DMS 273 (cell line): ENCODE measurements around the gene ZNF333.
"Not testable (repeated sequence)": the region's sequence is repeated elsewhere in the genome, so short reads cannot be mapped to it uniquely, and the experiment has no call there.

Experiments used
- DNase-seq: peaks from one replicate; lab custom pipeline; 2025; ENCODE audit not compliant: unreplicated experiment; lab: John Stamatoyannopoulos, UW

Gene ZNF333

DNA sequence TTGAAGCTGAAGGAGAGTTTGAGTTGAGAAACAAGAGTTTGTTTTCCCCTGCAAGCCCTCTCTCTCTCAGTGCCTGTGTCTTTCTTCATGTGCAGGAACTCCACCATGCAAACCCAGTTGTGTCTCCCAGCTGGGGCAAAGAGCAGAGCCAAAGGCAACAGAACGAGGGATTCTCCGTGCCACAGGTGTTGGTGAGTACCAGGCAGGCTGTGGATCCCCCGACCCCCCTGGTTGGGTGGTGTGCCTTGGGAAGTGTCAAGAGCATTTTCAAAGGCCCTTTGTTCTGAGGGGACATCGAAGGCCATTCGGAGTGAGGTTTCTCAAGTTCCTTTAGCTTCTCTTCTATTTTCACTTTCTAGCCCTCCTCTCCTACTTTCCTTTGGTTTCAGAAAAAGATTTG lies 5.6 kb downstream of the ZNF333 start:
- no peak for DNase-seq

DNA sequence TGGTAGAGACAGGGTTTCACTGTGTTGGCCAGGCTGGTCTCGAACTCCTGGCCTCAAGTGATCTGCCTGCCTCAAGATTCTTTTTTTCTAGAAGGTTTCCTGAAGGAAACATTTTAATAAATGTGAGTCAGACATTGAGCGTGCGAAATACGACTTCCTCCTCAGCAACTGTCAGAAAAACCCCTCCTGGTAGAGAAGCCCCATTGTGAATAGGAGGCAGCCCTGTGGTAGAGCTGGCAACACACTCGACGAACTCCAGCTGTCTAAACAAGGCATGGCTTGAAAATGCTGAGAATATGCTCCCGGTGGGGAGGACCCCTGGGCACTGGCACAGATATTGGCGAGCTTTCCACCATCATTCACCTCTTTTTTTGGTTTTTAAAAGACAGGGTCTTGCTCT lies 9.8 kb downstream of the ZNF333 start:
- no peak for DNase-seq

DNA sequence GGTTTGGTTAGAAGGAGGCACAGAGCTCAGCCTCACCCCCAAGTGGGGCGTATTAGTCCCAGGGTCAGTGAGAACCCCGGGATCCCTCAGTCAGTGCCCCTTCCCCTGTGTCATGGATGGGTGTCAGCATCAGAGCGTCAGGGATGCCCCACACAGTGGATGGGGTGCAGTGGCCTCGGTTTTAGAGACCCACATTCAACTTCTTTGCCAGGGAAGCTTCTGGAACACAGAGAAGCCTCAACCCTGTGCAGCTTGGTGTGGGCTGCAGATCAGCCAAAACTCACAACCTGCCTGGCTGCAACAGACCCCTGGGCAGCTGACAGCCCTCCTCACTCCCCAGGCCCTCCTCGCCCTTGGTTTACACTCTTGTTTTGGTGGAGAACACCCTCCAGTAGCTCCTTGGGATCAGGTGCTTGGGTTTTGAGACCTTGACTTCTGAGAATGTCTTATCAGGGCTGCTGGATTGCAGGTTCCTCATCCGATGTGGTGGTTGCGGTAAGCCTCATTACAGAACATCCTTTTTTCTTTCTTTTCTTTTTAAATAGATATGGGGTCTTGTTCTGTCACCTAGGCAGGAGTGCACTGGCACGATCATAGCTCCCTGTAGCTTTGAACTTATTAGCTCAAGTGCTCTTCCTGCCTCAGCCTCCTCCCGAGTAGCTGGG lies 11.0 kb downstream of the ZNF333 start:
- DNase-seq: no peak

DNA sequence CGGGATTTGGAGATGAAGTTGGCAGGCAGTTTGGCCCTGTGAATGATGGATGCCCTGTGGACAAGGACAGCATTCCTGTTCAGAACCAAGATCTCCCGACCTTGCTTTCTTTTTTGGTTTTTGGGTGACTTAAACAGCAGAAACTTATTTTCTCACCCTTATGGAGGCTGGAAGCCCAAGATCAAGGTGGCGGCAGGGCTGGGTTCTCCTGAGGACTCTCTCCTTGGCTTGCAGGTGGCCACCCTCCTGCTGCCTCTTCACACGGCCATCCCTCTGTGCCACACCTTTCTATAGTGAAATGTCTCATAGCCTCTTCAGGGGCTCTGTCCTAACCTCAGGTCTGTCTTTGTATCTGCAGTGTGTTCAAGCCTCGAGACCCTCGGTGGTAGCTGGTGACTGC lies 14.0 kb downstream of the ZNF333 start:
- no peak for DNase-seq

DNA sequence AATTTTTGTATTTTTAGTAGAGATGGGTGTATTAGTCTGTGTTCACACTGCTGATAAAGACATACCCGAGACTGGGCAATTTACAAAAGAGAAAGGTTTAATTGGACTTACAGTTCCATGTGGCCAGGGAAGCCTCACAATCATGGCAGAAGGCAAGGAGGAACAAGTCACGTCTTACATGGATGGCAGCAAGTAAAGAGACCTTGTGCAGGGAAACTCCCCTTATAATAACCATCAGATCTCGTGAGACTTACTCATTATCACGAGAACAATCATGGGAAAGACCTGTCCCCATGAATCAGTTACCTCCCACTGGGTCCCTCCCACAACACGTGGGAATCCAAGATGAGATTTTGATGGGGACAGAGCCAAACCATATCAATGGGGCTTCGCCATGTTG lies 14.6 kb downstream of the ZNF333 start:
- no peak for DNase-seq

DNA sequence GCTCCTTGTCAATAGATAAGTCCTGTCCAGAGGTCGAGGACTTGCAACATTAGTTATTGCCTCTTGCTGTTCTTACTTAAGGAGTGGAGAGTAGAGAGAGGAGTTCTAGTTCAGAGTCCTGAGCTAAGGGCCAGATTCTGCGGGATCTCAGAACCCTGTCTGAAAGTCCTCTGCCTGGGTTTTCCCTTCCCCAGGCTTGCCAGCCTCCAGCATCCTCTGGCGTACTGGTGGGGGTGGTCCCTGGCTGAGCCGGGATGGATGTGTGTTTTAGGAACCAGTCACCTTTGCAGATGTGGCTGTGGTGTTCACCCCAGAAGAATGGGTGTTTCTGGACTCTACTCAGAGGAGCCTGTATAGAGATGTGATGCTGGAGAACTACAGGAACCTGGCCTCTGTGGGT lies 26.0 kb downstream of the ZNF333 start:
- no peak for DNase-seq

DNA sequence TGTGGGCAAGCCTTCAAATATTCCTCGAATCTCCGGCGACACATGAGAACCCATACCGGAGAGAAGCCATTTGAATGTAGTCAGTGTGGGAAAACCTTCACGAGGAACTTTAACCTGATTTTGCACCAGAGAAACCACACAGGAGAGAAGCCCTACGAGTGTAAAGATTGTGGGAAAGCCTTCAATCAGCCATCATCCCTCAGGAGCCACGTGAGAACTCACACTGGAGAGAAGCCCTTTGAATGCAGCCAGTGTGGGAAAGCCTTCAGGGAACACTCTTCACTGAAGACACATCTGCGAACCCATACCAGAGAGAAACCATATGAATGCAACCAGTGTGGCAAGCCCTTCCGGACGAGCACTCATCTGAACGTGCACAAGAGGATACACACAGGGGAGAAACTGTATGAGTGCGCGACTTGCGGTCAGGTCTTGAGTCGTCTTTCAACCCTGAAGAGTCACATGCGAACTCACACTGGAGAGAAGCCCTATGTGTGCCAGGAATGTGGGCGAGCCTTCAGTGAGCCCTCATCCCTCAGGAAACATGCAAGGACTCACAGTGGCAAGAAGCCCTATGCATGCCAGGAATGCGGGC lies 28.8 kb downstream of the ZNF333 start:
- no peak for DNase-seq

DNA sequence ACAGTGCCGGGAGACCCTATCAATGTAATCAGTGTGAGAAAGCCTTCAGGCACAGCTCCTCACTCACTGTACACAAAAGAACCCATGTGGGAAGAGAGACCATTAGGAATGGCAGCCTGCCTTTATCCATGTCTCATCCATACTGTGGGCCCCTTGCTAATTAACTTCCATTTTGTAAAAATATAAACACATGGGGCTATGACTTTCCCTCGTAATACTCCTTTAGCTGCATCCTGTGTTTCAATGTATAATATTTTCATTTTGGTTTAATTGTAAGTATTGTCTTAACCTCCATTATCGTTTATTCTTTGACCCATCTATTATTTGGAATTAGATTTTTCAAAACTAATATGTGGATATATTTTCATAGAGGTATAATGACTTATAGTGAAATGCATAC lies 29.3 kb downstream of the ZNF333 start:
- no peak for DNase-seq

DNA sequence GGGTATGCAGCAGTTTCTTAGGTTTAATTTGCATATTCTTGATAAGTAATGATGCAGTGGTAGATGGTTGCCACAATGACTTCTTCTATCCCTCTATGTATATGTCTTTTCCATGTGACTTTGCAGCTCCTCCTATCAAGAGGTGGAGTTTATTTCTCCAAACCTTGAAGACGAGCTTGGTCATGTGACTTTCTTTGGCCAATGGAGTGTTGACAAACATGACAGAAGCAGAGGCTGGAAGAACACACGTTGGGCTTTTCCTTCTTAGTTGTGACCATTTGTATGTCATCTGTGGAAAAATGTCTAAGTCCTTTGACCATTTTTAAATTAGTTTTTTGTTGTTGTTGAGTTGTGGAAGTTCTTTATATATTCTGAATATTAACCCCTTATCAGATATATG lies 32.3 kb downstream of the ZNF333 start:
- DNase-seq: no peak

DNA sequence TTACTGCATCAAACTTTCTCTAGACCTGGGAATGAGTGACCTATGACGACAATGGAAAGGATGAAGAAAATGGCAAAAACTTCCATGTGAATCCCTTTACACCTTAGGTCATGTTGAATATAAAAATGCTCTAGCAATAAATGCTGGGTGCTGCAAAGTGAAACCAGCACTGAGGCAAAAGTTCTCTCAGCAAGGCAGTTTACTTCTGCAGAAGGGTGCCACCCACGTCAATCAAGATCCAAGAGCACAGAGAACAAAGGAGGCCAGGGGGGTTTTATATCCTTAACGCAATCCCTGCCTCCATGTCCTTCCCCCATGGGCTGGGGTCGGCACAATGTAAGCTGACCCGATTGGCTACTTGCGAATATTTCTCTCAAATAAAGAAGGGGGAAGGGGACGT lies 38.7 kb downstream of the ZNF333 start:
- DNase-seq: no peak

DNA sequence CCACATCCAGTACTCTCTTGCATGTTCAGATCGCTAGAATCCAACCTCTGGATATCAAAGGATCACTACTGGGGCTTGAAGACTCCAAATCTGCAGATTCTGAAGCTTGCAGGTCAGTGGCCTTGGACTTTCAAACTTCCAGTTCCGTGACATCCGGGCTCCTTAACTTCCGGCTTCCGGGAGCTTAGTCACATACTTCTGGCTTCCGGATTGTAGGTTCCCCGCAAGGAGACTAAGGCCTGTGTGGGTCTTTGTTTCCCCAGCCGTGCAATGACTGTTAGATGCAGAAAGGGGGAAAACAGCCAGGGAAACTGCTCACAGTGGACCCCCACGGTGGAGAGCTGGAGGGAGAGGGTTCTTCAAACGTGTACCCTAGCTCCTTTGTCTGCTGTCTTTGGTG lies 41.4 kb downstream of the ZNF333 start:
- DNase-seq: no peak

DNA sequence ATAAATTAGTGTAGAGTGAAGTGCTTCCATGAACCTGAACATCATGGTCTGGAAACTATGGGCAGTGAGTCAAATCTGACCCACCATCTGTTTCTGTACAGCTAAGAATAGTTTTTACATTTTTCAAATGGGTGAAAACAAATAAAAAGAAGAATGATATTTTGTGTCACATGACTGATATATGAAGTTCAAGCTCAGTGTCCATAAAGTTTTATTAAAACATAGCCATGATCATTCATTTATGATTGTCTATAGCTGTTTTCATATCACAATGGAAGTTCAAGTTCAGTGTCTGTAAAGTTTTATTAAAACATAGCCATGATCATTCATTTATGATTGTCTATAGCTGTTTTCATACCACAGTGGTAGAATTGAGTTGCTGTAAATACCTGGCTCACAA lies 42.7 kb downstream of the ZNF333 start:
- no peak for DNase-seq

DNA sequence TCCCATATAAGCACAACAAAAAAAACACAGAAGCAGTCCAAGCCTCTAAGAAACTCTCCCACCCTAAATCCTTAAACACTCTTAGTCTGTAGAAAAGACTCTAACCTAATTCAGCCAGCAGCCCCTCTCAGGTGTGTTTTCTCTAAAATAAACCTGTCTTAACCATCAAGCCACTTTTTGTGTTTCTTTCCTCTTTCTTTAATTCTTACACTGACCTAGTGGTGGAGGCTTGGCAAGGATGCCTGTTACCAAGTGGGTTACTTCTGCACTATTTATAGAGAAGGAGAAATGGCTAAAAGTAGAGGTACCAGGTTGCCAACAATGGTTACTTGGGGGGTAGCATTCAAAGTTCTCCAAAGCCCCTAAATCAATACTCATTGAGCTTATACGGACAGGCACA lies 43.7 kb downstream of the ZNF333 start:
- DNase-seq: no peak

DNA sequence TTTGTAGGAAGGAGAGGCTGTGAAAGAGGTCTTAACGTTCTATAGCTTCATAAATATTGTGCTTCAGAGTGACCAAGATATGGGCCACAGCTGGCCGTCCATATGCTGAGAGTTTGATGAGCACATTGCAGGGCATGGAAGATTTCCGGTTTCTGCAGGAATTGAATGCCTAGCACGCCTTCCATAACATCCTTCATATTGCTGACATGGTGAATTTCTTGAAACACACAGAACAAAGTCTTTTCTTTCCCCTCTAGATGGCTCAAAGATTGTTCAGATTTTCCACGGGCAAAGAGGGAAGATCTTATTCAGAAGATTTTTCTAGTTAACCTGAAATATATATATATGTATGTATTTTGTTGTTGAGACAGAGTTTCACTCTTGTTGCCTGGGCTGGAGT lies 46.1 kb downstream of the ZNF333 start:
- no peak for DNase-seq

DNA sequence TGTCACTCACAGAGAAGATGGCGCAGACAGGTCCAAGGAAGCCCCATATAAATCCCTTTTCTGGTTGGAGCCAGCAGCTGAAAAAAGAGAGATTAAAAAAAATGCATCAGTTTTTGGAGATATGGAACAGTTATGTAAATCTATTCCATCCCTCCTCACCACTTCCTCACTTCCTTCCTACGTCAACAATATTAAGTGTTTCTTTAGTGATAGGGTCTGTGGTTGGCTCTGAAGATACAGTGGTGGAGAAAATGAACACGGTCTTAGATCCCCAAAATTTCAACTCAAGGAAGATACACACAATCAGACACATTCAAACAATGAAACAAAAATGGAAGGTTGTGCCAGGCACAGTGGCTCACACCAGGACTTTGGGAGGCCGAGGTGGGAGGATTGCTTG lies 57.0 kb downstream of the ZNF333 start:
- no peak for DNase-seq

DNA sequence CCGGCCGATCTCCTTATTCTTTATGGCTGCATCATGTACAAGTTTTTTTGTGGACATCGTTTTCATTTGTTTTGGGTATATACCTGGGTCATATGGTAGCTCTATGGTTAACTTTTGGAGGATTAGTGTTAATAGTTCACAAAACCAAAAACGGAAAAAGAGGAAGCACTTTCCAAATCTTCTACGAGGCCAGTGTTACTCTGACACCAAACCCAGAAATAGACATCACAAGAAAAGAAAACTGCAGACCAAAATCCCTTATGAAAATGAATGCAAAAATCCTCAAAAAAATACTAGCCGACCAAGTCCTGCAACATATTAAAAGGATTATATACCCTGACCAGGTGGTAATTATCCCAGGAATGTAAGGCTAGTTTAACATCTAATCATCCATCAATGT lies 58.8 kb downstream of the ZNF333 start:
- DNase-seq: no peak

DNA sequence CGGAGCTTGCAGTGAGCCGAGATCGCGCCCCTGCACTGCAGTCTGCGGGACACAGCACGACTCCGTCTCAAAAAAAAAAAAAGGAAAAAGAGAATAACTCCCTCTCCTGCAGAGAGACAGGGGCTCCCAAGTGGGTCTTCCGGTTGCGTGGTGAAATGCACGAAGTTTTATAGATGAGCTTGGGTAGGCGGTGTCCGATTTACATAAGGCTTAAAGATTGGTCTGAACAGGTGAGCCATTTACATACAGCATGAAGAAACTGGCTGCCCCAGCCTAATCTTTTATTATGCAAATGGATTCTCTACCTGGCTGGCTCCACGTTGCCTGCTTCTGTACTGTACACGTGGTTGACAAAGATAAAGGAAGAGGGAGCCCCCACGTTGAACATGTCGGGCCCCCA lies 69.0 kb downstream of the ZNF333 start:
- no peak for DNase-seq

DNA sequence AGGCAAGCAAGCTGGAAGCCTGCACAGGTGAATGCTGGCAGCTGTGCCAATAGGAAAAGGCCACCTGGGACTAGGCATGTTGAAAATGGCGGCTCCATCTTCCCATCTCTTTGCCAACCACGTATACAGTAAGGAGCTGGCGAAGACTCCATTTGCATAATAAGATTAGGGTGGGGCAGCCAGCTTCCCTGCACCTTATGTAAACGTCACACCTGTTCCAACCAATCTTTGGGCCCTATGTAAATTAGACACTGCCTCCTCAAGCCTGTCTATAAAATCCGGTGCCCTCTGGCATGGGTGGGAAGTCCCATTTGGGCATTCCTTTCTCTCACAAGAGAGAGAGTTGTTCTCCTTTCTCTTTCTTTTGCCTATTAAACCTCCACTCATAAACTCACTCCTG lies 71.8 kb downstream of the ZNF333 start:
- DNase-seq: no peak

DNA sequence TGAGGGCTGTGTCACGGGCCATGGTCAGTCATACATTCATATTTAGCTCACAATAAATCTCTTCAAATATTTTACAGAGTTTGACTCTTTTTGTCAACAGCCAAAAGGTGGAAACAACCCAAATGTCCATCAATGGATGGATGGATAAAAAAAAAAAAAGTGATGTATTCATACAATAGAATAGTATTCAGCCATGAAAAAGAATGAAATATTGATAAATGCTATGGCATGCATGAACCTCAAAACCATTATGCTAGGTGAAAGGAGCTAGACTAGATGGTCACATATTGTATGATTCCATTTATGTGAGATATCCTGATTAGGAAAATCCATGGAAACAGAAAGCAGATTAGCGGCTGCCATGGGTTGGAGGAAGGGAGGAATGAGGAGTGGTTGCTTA lies 72.3 kb downstream of the ZNF333 start:
- no peak for DNase-seq

DNA sequence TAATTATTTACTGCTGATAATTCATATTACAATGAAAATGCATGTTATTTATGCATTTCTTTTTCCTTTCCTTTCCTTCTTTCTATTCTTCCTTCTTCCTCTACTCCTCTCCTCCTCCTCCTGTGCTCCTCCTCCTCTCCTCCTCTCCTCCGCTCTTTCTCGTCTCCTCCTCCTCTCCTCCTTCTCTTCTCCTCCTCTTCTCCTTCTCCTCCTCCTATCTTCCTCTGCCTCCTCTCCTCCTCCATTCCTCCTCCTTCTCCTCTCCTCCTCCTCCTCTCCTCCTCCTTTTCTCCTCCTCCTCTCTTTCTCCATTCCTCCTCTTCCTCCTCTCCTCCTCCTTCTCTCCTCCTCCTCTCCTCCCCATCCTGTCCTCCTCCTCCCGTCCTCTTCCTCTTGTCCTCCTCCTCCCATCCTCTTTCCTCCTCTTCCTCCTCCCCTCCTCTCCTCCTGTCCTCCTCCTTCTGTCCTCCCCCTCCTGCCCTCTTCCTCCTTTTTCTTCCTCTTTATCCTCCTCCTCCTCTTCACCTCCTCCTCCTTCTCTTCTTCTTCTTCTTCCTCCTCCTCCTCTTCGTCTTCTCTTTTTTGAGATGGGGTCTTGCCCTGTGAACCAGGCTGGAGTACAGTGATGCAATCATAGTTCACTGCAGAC lies 73.8 kb downstream of the ZNF333 start:
- DNase-seq: no peak

DNA sequence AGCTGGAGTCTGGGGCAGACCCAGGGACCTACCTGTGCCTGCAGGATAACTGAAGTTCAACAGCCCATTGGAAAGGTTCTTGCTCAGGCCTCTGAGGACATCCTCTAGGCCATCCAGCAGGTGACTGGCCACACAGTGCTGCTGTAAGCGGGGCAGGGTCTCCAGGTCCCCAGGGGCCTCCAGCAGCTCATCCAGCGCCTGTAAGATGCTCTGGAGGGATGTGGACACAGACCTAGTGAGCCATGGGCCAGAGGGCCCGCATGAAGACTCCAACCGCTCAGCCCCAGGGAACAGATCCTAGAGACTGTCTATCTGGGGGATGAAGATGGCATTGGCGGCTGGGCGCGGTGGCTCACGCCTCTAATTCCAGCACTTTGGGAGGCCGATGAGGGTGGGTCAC lies 74.6 kb downstream of the ZNF333 start:
- no peak for DNase-seq

DNA sequence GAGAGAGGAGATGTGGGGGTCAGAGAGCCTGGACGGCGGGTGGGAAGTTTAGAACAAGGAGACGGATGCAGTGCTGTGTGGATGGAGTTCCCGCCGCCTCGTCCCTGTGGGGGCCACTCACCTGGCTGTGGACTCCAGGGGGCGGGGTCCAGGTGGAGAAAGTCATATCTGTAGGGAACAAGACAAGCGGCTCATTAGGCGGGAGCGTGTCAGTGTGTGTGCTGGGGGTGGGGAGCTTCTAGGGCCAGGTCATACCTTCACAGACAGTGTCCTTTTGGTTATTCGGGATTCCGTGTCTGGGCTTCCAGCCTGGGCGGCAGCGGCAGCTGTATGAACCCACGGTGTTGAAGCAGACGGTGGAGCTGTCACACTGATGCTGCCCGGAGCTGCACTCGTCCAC lies 75.6 kb downstream of the ZNF333 start:
- DNase-seq: not testable (repeated sequence)

DNA sequence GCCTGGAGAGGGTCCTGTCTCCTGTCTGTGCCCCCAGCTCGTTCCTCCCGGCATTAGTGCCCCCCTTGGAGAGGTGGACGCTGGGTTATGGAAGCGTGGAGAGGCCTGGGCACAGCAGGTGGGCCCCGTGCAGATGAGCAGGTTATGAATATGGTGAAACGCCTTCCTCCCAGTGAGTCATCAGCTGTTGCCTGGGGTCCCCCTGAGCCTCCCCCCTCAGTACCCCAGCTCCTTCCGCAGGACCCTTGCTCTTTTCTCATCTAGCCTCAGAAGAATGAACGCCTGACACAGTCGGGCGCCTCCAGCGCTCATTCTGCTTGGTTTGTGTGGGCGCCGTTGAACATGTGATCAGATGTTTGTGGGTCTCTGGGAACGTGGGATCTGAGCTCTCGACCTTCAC lies 76.0 kb downstream of the ZNF333 start:
- DNase-seq: not testable (repeated sequence)
